HepG2 (cell line): Measurements from ENCODE around the gene LHFPL2. TPM values are rescaled to one million over a fixed set of nuclear protein-coding genes. Genes with fewer than 3 reads are reported as not detected.

Experiments
- ATAC-seq: fragments of 200-7000 bp; cut with Tn5 transposase; 3 replicates; pipeline ENCODE4 v1.9.1; 2020; ENCODE audit warnings: mild to moderate bottlenecking, moderate library complexity
- BruUV-seq: library from RNA; stranded (reverse); fragments of 400-500 nt; replicated peaks from 2 replicates; lab custom pipeline; 2021; lab: Mats Ljungman, UMichigan
- CTCF ChIA-PET: fragments of 300-600 bp; formaldehyde crosslinking; extraction: SDS; loops from one replicate; lab custom pipeline; 2021; ENCODE audit warnings: low total read pairs, inconsistent platforms, low intra/inter-chr PET ratio; lab: Yijun Ruan, JAX
- POLR2A ChIA-PET: fragments of 350-600 bp; sonication (Branson Sonifier 250); formaldehyde crosslinking; loops from one replicate; lab custom pipeline; 2020; ENCODE audit warnings: antibody characterized with exemption, inconsistent platforms; lab: Yijun Ruan, JAX
- DNase-seq: peaks from one replicate; pipeline ENCODE4 v3.0.0-alpha.2; 2015; ENCODE audit warnings: low spot score
- FAIRE-seq: peaks from 3 replicates; lab custom pipeline; 2011; peaks lifted over from hg19 to GRCh38; lab: Jason Lieb, UNC
- H2AFZ ChIP-seq: one replicate; pipeline ENCODE4 v1.6.1; 2011; ENCODE audit warnings: low read length, inconsistent platforms
- H3K27ac ChIP-seq: fragments of 300-600 bp; 3 replicates; pipeline ENCODE4 v1.8.0; 2011; ENCODE audit warnings: mixed run types, mild to moderate bottlenecking, mixed read lengths, low read length, inconsistent platforms; ENCODE audit not compliant: insufficient read depth; ENCODE audit errors: extremely low read length
- H3K27me3 ChIP-seq, 2 experiments: fragments of 200-600 bp in 1 of 2; 2 replicates in 1 of 2; 3 replicates in 1 of 2; pipeline versions ENCODE4 v1.6.0 to v1.8.0; 2011; ENCODE audit warnings: low read length in 2 of 2, mild to moderate bottlenecking in 2 of 2, moderate library complexity in 2 of 2, inconsistent platforms in 1 of 2; ENCODE audit not compliant: insufficient read depth in 2 of 2, control insufficient read depth in 1 of 2
- H3K36me3 ChIP-seq, 2 experiments: fragments of 200-600 bp in 1 of 2; replicated peaks in 1 of 2; 2 replicates in 1 of 2; 3 replicates in 1 of 2; pipeline versions ENCODE4 v1.5.1 to v1.8.0; 2011; ENCODE audit warnings: low read length in 2 of 2, inconsistent platforms in 1 of 2; ENCODE audit not compliant: insufficient read depth in 2 of 2, control insufficient read depth in 1 of 2
- H3K4me1 ChIP-seq: 2 replicates; pipeline ENCODE4 v1.5.1; 2012; ENCODE audit warnings: low read length, inconsistent platforms; ENCODE audit not compliant: insufficient read depth
- H3K4me2 ChIP-seq: 2 replicates; pipeline ENCODE4 v1.6.0; 2011; ENCODE audit warnings: low read depth, low read length, inconsistent platforms
- H3K4me3 ChIP-seq, 3 experiments: fragments of 200-600 bp in 1 of 3; sonication (generic), shearing (Covaris generic) in 1 of 3; replicated peaks in 1 of 3; 2 replicates each; pipeline ENCODE4 v1.5.1; 2011 to 2016; ENCODE audit warnings: low read length in 3 of 3, inconsistent platforms in 2 of 3, low read depth in 2 of 3, mild to moderate bottlenecking in 2 of 3, control low read depth in 1 of 3, mixed read lengths in 1 of 3; ENCODE audit not compliant: insufficient read depth in 1 of 3
- H3K79me2 ChIP-seq: one replicate; pipeline ENCODE4 v1.6.1; 2011; ENCODE audit warnings: low read length, inconsistent platforms; ENCODE audit not compliant: insufficient read depth
- H3K9ac ChIP-seq: 2 replicates; pipeline ENCODE4 v1.6.0; 2011; ENCODE audit warnings: mild to moderate bottlenecking, low read depth, low read length, inconsistent platforms; ENCODE audit not compliant: insufficient read depth
- H3K9me3 ChIP-seq: 2 replicates; pipeline ENCODE4 v1.5.1; 2012; ENCODE audit warnings: mild to moderate bottlenecking, low read length
- H4K20me1 ChIP-seq: 2 replicates; pipeline ENCODE4 v1.6.0; 2011; ENCODE audit warnings: inconsistent platforms, mild to moderate bottlenecking, low read length, moderate library complexity; ENCODE audit not compliant: insufficient read depth
- AGO2 ChIP-seq: fragments of 200-400 bp; formaldehyde crosslinking; optimal IDR thresholded peaks from 2 replicates; pipeline ENCODE3; 2017; ENCODE audit warnings: mild to moderate bottlenecking, low read depth, low read length, moderate library complexity
- ARNTL ChIP-seq: sonication (generic); formaldehyde crosslinking; IDR thresholded peaks from 2 replicates; pipeline ENCODE4 v1.4.0; 2020; ENCODE audit warnings: mild to moderate bottlenecking, missing genetic modification reagents
- ATF3 ChIP-seq: sonication (generic); formaldehyde crosslinking; IDR thresholded peaks from 2 replicates; pipeline ENCODE4 v1.4.0; 2020; ENCODE audit warnings: missing genetic modification reagents
- IRF1 ChIP-seq: sonication (generic); formaldehyde crosslinking; IDR thresholded peaks from 2 replicates; pipeline ENCODE4 v1.4.0; 2020; ENCODE audit warnings: low read depth, mild to moderate bottlenecking, missing genetic modification reagents
- IRX3 ChIP-seq: sonication (generic); formaldehyde crosslinking; IDR thresholded peaks from 2 replicates; pipeline ENCODE4 v1.8.1; 2023; ENCODE audit warnings: mild to moderate bottlenecking, low read depth, missing genetic modification reagents, borderline replicate concordance
- KIAA2018 ChIP-seq: sonication (generic); formaldehyde crosslinking; IDR thresholded peaks from 2 replicates; pipeline ENCODE4 v1.5.0; 2020; ENCODE audit warnings: mild to moderate bottlenecking, missing genetic modification reagents, borderline replicate concordance
- REL ChIP-seq: sonication (generic); formaldehyde crosslinking; conservative IDR thresholded peaks from 2 replicates; pipeline ENCODE4 v1.8.0; 2022; ENCODE audit warnings: mild to moderate bottlenecking, missing genetic modification reagents, moderate library complexity
- RFX5 ChIP-seq: IDR thresholded peaks from 2 replicates; pipeline ENCODE4 v1.6.1; 2011; ENCODE audit warnings: low read depth, low read length, improper control_type of control experiment
- SNAPC5 ChIP-seq: sonication (generic); formaldehyde crosslinking; IDR thresholded peaks from 2 replicates; pipeline ENCODE4 v1.8.1; 2023; ENCODE audit warnings: mild to moderate bottlenecking, missing genetic modification reagents, borderline replicate concordance
- SRSF1 ChIP-seq: fragments of 200-400 bp; formaldehyde crosslinking; optimal IDR thresholded peaks from 2 replicates; pipeline ENCODE3; 2017; ENCODE audit warnings: mild to moderate bottlenecking, low read depth, low read length, moderate library complexity
- TBX3 ChIP-seq: fragments of 450-650 bp; IDR thresholded peaks from 2 replicates; pipeline ENCODE4 v1.6.1; 2017; ENCODE audit warnings: antibody characterized with exemption, mild to moderate bottlenecking, inconsistent platforms, borderline replicate concordance
- ZBTB20 ChIP-seq: sonication (generic); formaldehyde crosslinking; IDR thresholded peaks from 2 replicates; pipeline ENCODE4 v1.8.1; 2023; ENCODE audit warnings: missing genetic modification reagents, low read depth, mild to moderate bottlenecking, borderline replicate concordance
- ZFP90 ChIP-seq: sonication (generic); formaldehyde crosslinking; IDR thresholded peaks from 2 replicates; pipeline ENCODE4 v1.8.0; 2022; ENCODE audit warnings: missing genetic modification reagents, mild to moderate bottlenecking, inconsistent platforms, borderline replicate concordance
- ZNF282 ChIP-seq: fragments of 450-650 bp; IDR thresholded peaks from 2 replicates; pipeline ENCODE4 v1.6.1; 2018; ENCODE audit not compliant: partially characterized antibody
- ZNF567 ChIP-seq: sonication (generic); formaldehyde crosslinking; IDR thresholded peaks from 2 replicates; pipeline ENCODE4 v1.8.1; 2023; ENCODE audit warnings: mild to moderate bottlenecking, missing genetic modification reagents, borderline replicate concordance
- WGBS: methylation state at CpG from one replicate; pipeline ENCODE4 v1.1.6; 2017; ENCODE audit warnings: low lambda C conversion rate; 5-methylcytosine and 5-hydroxymethylcytosine counted together
- in situ Hi-C: cut with HindIII; loops from 2 replicates; pipeline ENCODE4 v1.10.0; 2017; ENCODE audit warnings: low pct_unique_long_range_greater_than_20kb; ENCODE audit not compliant: extremely low pct_ligation_motif_present
- intact Hi-C: fragments of 100-400 bp; cut with micrococcal nuclease; formaldehyde crosslinking; loops from one replicate; pipeline ENCODE4 v1.10.0; 2022; ENCODE audit not compliant: unreplicated experiment
- polyA plus RNA-seq, 8 experiments: library from polyadenylated mRNA; depleted of rRNA in 3 of 8; stranded (reverse) in 7 of 8; unstranded in 1 of 8; fragments of >200 nt; fragmentation: Illumina TruSeq in 4 of 8; extraction: Trizol in 4 of 8; gene quantifications; 2 replicates each; pipeline versions ENCODE4 v1.2.1 to v1.2.3, GENCODE V29; 2011 to 2016; ENCODE audit warnings: low read depth in 4 of 8, missing spikeins in 1 of 8, mixed read lengths in 1 of 8; ENCODE audit not compliant: insufficient read depth in 1 of 8
- total RNA-seq, 5 experiments: library from RNA; depleted of rRNA; stranded (reverse); fragments of >200 nt; fragmentation: Illumina TruSeq; extraction: Trizol; gene quantifications; 2 replicates each; pipeline ENCODE4 v1.2.3, GENCODE V29; 2016; ENCODE audit warnings: low read depth in 1 of 5

The LHFPL2 gene
- total and polyA plus RNA-seq, 2 of the 13 experiments (the other 11 are each of a cell fraction or from before 2014, with no cell fraction given), result 6.0 to 20.0 TPM

GRCh38 chr5:78633700-78634099, 14.9 kb downstream of the LHFPL2 start:
- FAIRE-seq (no peak), DNase-seq (no peak), ATAC-seq (no peak)
- no peak overlapping the region for H3K9ac ChIP-seq
- no peak overlapping the region for H2AFZ ChIP-seq
- H3K9me3 ChIP-seq, result no peaks in the 10 kb centered on the region
- intact Hi-C loops (no loop called here), in situ Hi-C loops (no loop called here)
- 100% methylated on average over 2 of the region's 2 CpGs for WGBS
- BruUV-seq, result no TSS peak
- no peak overlapping the region for H3K4me2 ChIP-seq
- peaks cover 16 to 50% of the 10 kb centered on the region in 2 experiments for H3K36me3 ChIP-seq
- H3K79me2 ChIP-seq, result peaks cover 54% of the 10 kb centered on the region
- no peak overlapping the region for H3K4me3 ChIP-seq
- no peak overlapping the region for H3K27ac ChIP-seq
- ChIA-PET CTCF (no interaction called here), POLR2A (no interaction called here)
- no peaks in the 10 kb centered on the region for H4K20me1 ChIP-seq
- H3K4me1 ChIP-seq, result peaks cover 17% of the 10 kb centered on the region
- no peaks in the 10 kb centered on the region for H3K27me3 ChIP-seq
- no peak for TF ChIP-seq KIAA2018 (CRISPR knock-in tag)
- TF ChIP-seq TBX3, result no peak
- no peak for TF ChIP-seq ARNTL (CRISPR knock-in tag)
- TF ChIP-seq ATF3 (CRISPR knock-in tag), result no peak
- TF ChIP-seq ZFP90 (CRISPR knock-in tag), result no peak
- no peak for TF ChIP-seq ZBTB20
- TF ChIP-seq RFX5, result no peak
- TF ChIP-seq SNAPC5 (CRISPR knock-in tag), result no peak
- no peak for TF ChIP-seq IRX3 (CRISPR knock-in tag)
- no peak for TF ChIP-seq IRF1
- TF ChIP-seq ZNF282, result no peak
- no peak for TF ChIP-seq SRSF1
- TF ChIP-seq REL, result no peak
- TF ChIP-seq AGO2, result no peak
- no peak for TF ChIP-seq ZNF567 (CRISPR knock-in tag)
